ENCODE results near the gene ALK.

- TF ChIP-seq POLR2AphosphoS5 (IDR thresholded peaks at IDR 0.05; ENCODE audit: borderline replicate concordance, low read depth, low read length) (no peak), EZH2 (IDR thresholded peaks at IDR 0.05) (no peak), FOXP2 (optimal IDR thresholded peaks at IDR 0.05; ENCODE audit: control extremely low read depth, extremely low read length, insufficient read depth) (no peak)
These were observed 775.2 kb downstream of the ALK start for GRCh38 chr2:29146197-29146596.
